Stimulated activated CD4-positive, alpha-beta T cell treated with anti-CD3 and anti-CD28 coated beads, TNF-alpha, amount 100 ng/mL, for 48 hours (primary cell): ENCODE results near the gene RAD51B.
"Not testable (repeated sequence)": the region's sequence is repeated elsewhere in the genome, so short reads cannot be mapped to it uniquely, and the experiment has no call there.

Experiments used
- DNase-seq, 3 donors: peaks; one replicate each; pipeline ENCODE4 v3.0.0-alpha.2; 2020; ENCODE audit warnings: low read depth in 3 of 3

Gene RAD51B

DNA sequence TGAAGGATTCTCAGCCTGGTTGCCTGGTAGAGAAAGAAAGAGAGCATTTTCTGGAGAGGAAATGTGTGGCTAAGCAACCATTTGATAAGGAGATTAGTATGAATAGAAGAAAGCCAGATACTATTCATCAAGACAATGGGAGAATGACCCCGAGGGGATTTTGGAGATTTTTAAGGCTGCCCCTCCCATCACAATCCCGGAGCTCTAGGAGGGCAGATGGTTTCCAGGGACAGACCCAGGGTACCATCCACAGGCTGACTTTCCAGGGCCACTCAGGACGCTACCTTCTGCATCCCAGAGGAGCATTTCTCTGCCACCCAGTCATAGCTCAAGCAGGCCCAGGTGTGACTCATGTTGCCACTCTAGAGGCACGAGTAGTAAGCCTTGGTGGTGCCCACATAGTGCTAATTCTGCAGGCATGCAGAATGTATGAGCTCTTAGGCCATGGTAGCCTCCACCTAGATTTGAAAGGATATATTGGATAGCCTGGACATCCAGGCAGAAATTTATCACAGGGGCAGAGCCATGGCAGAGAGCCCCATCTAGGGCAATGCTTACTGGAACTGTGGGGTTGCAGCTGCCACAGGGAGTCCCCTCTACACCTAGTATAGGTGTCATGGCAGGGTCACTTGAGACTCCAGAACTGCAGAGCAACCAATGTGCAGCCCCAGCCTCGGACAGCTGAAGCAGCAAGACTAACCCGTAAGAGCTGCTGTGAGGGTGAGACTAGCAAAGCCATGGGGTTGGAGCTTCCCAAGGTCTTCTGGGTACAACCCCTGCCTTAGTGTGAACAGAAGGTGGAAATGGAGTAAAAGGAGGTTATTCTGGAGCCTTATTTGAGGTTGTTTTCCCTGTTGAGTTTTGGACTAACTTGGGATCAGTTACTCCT lies 607.3 kb downstream of the RAD51B start:
- DNase-seq: no peak

DNA sequence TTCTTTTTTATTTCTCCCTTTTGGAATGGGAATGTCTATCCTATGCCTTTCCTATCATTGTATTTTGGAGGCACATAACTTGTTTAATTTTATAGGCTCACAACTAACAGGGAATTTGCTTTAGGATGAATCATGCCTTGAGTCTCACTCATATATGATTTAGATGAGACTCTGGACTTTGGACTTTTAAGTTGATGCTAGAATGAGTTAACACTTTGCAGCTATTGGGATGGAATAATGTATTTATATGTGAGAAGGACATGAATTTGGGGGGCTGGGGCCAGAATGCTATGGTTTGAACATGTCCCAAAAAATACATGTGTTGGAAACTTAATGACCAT lies 607.9 kb downstream of the RAD51B start:
- DNase-seq: no peak

DNA sequence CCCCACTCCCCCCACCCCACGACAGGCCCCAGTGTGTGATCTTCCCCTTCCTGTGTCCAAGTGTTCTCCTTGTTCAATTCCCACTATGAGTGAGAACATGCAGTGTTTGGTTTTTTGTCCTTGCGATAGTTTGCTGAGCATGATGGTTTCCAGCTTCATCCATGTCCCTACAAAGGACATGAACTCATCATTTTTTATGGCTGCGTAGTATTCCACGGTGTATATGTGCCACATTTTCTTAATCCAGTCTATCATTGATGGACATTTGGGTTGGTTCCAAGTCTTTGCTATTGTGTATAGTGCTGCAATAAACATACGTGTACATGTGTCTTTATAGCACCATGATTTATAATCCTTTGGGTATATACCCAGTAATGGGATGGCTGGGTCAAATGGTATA lies 609.3 kb downstream of the RAD51B start:
- DNase-seq: not testable (repeated sequence)

DNA sequence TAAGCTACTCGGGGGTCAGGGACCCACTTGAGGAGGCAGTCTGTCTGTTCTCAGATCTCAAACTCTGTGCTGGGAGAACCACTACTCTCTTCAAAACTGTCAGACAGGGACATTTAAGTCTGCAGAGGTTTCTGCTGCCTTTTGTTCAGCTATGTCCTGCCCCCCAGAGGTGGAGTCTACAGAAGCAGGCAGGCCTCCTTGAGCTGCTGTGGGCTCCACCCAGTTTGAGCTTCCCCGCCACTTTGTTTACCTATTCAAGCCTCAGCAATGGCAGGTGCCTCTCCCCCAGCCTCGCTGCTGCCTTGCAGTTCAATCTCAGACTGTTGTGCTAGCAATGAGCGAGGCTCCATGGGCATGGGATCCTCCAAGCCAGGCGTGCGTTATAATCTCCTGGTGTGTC lies 614.6 kb downstream of the RAD51B start:
- DNase-seq: not testable (repeated sequence)

DNA sequence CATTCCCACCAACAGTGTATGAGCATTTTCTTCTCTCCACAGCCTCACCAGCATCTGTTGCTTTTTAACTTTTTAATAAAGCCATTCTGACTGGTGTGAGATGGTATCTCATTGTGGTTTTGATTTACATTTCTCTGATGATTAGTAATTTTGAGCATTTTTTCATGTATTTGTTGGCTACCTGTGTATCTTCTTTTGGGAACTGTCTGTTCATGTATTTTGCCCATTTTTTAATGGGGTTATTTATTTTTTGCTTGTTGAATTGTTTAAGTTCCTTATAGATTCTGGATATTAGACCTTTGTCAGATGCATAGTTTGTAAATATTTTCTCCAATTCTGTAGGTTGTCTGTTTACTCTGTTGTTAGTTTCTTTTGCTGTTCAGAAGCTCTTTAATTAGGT lies 616.1 kb downstream of the RAD51B start:
- DNase-seq: not testable (repeated sequence)

DNA sequence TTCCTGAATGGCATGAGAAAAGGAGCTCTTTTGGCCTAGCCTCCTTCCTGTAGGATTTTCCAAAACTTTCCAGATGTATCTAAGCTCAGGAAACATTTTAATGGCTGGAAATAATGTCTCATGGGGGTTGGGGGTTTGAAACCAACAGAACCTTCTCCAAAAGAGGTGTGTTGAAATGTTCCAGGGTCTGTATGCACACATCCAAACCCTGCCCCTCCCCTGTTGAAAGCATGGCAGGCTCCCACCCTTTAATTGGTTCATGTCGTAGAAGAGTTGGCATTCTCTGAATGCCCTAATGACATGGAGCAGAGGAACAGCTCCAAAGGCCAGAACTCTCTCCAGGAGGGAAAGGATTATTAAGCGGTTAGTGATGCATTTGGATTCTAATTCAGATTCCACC lies 620.1 kb downstream of the RAD51B start:
- no peak for DNase-seq

DNA sequence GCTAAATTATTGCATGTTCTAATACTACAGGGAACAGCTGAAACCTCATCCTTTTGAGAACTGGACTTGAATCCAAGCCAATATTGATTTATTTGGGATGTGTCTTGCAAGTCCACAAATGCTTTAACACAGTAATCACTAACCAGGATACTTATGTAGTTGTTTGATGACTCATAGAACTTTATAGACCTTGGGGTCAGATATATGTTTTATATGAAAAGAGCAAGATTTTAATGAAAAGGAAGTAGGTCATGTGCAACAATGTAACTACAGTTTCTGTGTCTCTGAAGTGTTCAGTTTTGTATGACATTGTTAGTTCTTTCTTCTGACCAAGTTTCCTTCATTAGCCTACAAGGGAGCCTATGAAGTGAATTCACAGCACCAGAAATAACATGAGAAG lies 621.2 kb downstream of the RAD51B start:
- DNase-seq: no peak

DNA sequence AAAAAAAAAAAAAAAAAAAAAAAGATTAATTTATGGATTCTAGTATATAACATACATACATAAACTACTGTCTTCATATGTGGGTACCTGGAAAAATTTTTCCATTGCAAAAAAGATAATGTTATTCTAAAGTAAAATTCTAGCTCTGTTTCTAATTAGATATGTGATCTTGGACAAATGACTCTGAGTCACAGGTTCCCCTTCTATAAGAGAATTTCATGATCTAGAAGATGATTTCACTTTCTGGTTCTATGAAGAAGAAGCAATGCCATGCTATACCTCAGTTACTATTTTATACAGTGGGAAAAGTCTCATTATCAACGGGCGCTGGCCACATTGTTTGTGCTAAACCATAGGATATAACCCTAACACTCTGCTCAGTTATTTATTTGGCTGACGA lies 622.0 kb downstream of the RAD51B start:
- no peak for DNase-seq

DNA sequence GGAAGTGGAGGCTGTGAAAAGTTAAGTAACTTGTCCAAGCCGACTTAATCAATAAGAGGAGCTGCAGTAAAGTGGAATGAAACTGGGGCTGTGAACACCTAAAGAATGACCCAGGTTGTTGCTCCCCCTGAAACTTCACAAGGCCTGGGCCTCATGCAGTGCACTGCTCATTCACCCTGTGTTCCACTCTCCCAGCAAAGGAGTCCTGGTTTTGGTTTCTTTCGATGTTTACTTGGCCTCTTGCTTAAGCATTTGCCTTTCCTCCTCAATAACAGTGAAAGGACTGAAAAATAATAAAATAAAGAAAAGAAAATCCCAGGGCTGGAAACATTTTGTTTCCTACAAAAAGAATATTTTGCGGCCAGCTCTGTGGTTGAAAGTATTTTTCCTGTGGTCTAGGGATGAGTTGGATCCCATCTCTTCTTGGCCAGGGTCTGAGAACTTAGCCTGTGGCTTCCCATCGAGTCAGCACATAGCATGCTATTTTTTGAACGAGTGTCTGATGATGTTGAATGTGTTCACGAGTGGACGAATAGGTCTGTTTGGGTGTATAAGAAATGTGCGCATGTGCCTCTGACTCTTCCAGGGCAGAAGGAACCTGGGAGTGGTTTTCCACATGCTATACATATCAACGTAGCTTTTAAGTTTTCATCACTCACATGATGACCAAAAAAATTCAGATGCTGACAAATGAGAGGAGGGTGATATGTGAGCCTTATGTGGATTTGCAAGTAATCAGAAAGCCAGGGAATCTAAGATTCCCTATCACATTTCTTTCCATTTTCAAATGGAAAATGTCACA lies 623.5 kb downstream of the RAD51B start:
- no peak for DNase-seq

DNA sequence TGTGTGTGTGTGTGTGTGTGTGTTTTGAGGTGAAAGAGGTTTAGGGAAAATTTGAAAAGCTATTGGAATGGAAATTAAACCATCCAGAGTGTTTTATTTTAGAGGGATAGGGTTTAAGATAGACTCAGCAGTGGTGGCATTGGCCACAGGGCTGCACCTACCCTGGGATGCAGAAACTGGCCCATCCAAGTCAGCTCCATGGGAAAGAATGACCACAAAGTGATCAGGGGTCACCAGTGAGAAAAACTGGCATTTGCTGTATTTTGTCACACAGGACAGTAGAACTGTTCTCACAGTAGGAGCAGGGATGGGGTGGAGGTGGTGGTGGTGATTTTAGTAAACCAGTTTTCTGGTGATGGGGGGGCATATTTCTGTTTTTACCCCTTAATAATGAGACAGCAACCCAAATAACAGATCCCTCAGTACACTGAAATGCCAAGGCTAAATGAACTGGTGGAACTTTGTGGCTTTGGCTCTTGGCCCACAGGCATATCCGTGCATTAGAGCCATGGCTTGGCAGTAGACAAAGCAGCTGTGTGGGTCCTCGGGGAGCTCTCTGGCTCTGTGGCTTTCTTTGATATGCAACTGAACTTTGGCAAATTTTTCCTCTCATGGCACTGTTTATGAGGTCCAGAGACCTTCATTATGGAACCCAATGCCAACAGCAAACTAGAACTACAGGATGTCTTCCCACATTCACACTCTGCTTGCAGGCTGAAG lies 625.0 kb downstream of the RAD51B start:
- no peak for DNase-seq

DNA sequence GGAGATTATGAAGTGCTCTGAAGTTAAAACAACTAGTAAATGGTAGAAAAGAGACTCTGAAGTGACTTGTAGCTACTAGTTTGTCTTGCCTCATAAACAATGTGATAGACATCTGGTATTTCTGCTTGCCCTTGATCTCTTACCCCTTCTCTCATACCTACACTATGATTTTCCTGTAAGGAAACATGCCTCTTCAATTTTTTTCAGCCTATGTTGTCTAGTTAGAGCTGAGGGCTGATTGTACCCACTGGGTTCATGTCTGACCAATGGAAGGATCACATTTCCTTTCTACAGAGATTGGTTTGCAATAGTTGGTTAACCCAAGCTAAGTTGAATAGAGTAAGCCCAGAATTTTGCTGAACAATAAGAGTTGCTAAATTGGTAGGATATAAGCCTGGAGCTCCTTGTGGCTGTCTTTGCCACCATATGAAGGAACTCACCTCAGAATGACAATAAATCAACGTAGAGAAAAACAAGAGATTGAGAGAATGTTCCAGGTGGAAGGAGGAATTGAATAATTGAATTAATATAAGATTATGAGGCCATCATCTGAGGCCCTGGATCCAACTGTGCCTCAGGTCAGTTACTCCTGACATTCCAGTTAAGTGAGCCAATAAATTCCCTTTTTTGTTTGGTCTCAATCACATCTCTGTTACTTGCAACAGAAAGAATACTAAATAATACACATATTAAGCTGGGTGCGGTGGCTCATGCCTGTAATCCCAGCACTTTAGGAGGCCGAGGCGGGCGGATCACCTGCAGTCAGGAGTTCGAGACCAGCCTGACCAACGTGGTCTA lies 626.9 kb downstream of the RAD51B start:
- no peak for DNase-seq

DNA sequence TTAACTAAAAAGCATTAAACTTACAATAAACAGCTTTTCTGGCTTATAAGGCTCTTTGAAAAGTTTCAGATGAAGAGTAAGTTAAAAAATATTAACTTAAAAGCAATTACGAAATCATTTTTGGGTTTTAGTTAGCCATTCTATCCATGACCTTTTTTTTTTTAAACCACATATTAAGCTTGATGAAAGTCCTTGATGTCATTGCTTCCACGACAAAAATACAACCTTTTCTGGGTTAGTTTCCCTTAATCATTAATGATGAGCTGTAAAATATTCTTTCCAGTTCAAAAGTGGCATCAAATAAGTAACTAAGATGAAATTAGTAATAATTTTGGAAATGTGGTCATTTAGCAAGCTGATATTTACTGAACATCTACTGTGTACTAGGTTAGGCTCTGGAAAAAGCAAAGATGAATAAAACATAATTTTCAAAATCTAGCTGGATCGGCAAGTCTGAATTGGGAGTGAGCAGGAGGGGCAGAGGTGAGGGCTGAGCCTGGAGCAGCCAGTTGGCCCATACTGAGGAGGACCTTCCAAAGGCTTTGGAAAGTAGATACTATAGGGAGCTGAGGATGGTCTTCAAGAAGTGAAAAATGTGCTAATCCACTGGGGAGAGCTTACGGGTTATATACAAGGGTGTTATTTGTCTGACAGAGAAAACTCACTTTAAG lies 628.1 kb downstream of the RAD51B start:
- no peak for DNase-seq

DNA sequence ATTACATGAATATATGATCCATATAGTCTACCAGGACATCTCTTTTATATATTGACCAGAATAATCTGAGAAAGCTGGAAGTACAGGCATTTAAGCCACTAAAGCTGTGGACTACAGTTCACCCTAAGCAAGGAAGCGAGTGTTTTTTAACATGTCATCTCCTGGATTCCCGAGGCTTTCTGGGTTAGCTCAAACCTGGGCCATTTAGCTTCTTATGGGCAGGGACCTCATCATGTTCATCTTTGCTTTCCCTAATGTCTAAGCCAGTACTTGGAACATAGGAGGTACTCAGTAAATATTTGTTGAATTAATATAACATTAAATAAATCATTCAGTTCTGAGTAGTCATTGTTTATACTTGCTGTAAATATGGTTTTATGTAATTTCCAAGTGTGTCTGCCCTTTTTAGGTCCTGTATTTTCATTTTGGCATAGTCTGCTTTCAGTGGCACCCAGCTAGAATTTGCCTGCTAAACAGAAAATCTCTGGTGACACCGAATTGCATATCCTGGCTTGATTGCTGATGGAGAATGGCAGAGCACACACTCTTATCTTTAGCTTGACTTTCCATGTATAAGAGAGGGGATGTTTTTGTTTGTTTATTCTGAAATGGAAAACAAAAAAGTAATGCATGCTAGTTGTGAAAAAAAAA lies 628.8 kb downstream of the RAD51B start:
- DNase-seq: no peak

DNA sequence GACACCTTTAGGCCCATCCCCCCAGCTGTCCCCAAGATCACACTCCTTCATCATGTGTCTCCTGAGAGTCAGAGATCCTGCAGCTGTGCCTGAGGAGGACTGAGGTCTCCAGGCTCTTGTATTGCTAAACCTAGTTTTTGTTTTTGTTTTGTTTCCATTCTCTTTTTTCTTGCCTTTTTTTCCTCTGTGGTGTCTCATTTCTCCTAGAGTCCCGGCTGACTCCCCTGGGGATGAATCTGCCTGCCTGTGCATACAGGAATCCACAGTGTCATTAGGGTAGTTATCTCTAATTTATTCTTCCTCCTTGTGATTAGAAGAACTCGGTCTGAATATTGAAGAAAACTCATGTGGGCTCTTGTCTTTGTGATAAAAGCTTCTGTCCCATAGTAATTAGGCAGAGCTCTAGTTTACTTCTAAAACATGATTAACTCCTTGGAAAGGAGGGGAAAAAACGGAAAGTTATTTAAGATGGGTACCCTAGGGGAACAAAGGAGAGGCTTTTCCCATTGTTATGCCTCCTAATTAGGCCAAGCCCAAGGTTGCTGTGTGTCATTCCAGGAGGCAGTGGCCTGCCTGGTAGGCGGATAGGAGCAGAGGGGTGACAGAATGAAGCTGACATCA lies 630.1 kb downstream of the RAD51B start:
- DNase-seq: no peak

DNA sequence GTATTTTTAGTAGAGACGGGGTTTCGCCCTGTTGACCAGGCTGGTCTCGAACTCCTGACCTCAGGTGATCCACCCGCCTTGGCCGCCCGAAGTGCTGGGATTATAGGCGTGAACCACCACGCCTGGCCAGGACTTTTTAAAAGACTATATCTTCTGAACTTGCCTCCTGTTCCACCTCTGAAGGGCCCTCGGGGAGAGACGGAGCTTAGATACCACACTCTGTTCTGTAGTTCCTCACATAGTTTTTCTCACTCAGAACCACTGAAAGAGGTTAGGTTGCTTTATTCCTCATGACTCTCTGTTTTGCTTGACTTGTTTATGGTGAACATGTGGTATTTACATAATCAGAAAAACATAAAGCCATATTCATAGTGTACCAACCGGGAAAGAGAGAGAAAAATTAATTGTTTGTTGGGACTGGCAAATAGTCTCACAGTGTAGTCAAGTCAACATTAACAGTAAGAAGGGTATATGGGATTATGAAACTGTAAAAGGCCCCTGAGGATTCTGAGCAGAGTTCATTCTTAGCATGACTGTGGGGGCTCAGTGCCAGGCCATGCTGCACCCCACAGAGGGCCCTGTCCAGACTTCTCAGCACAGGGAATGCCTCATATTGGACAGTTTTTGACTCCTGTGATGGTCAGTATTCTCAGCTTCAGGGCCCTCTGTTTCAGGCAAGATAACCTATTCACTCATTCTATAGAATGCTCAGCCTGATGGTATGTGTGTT lies 631.0 kb downstream of the RAD51B start:
- no peak for DNase-seq

DNA sequence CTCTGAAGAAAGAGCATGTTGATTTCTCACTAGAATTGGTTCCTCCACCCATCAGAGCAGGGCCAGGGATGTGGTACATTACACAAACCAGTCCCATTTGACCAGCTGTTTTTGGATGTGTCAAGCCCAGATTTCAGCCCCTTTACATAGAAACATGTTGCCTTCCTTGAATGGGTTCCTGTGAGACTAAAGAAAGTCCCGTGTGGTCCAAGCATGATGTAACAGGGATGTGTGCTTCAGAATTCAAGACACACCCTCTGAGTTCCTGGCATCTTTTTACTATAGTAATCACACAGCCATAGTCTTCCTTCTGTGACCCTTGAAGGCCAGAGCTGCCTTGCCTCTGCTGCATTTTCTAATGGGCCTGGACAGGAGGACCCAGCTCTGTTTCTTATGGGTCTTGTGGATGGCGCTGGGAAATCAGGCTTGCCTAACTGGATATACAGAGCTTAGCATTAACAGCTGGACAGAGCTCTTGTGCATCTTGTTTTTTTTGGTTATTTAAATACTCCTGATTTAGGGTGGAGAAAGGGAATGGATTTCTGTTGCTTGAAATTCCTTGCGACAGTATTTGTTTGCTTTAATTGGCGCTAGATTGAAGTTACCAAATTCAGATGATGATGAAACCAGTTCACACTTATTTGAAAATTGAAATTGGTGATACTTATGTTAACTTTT lies 632.3 kb downstream of the RAD51B start:
- DNase-seq: no peak

DNA sequence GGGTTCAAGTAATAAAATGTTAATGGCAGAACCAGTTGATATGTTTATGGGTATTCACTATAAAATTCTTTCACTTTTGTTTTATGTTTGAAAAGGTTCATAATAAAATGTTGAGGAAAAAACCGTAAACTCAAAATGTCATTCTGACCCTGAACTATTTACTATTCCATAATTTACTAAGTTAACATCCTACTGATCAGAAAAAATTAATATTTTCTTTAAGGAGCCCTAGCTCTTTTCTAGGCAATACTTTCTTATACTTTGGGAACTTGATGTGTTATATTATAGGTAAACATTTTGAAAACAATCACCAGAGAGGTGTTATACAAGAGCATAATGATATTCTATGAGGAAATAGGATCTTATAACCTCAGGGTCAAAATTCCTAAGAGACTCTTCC lies 638.7 kb downstream of the RAD51B start:
- no peak for DNase-seq

DNA sequence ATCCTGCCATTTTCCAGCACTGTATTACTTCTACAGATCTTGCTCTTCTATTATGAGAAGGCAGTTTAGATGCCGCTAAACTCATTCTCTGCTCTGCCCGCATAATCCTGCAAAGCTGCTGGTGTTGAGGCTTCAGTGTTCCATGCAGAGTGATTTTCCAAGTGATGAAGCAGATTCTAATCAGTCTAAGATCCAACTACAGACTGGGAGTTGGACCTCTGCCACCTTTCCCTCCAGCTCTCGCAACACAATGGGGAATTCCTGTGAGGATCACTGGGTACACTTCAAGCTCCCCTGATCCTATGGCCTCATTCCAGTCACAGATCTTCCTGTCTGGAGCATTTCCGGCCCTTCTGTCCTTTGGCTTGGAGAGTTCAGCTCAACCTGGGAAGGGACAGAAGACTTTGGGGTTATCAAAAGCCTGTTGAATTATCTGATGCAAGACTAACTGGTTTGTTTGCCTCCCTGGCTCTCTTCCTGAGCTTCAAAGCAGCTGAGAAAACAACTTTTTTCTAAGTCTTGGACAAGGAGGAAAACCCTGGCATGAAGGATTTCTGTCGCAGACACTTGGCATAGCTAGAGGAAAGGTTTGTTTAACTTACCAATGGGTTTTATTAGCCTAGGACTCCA lies 639.4 kb downstream of the RAD51B start:
- no peak for DNase-seq
